Stimulated activated CD4-positive, alpha-beta T cell treated with anti-CD3 and anti-CD28 coated beads, Interleukin-4, amount 100 ng/mL, for 48 hours (primary cell): ENCODE results near the gene HNRNPA1L2.
"Not testable (repeated sequence)": the region's sequence is repeated elsewhere in the genome, so short reads cannot be mapped to it uniquely, and the experiment has no call there.

ENCODE experiments used
- DNase-seq, 2 donors: peaks; one replicate each; pipeline ENCODE4 v3.0.0-alpha.2; 2020; ENCODE audit warnings: low read depth in 2 of 2

Gene HNRNPA1L2

GRCh38 chr13:52646967-52647366 lies 4.7 kb downstream of the HNRNPA1L2 start:
- no peak for DNase-seq

GRCh38 chr13:52650731-52651130 lies 8.5 kb downstream of the HNRNPA1L2 start:
- DNase-seq: no peak

GRCh38 chr13:52651897-52652195 lies 9.6 kb downstream of the HNRNPA1L2 start:
- no peak for DNase-seq

GRCh38 chr13:52652196-52652979 lies 10.2 kb downstream of the HNRNPA1L2 start, which contains the start of gene SUGT1:
SUGT1 (plus strand) TSS chr13:52652836; CDS start chr13:52652921, 85 bp downstream.
- peak; percentile 90 to 94 for DNase-seq

GRCh38 chr13:52652980-52653303 lies 10.7 kb downstream of the HNRNPA1L2 start:
- peak in 1 of 2 donors; percentile 26 for DNase-seq

- DNase-seq: no peak
These were observed 17.1 kb downstream of the HNRNPA1L2 start for GRCh38 chr13:52659340-52659739.

GRCh38 chr13:52664272-52664671 lies 22.0 kb downstream of the HNRNPA1L2 start:
- no peak for DNase-seq

GRCh38 chr13:52665325-52665724 lies 23.1 kb downstream of the HNRNPA1L2 start:
- no peak for DNase-seq

- DNase-seq: no peak
These were observed 27.4 kb downstream of the HNRNPA1L2 start for GRCh38 chr13:52669677-52670076.

GRCh38 chr13:52670726-52671125 lies 28.5 kb downstream of the HNRNPA1L2 start:
- no peak for DNase-seq

GRCh38 chr13:52673465-52673864 lies 31.2 kb downstream of the HNRNPA1L2 start:
- no peak for DNase-seq

- no peak for DNase-seq
These were observed 35.6 kb downstream of the HNRNPA1L2 start for GRCh38 chr13:52677823-52678222.

GRCh38 chr13:52685806-52686205 lies 43.6 kb downstream of the HNRNPA1L2 start:
- not testable (repeated sequence) for DNase-seq

GRCh38 chr13:52686376-52686775 lies 44.1 kb downstream of the HNRNPA1L2 start:
- no peak for DNase-seq
